Thyroid gland (tissue), 4 donors: ENCODE measurements around the gene MPP4.

Experiments used
- POLR2A ChIP-seq, 2 donors: fragments of 450-650 bp; IDR thresholded peaks; one replicate each; pipeline ENCODE4 v1.6.1; 2017; ENCODE audit warnings: antibody characterized with exemption in 2 of 2, mild to moderate bottlenecking in 2 of 2, moderate library complexity in 1 of 2
- TF ChIP-seq, protein P1 (sequence below), 6 experiments: fragments of 200-600 bp in 3 of 6; fragments of 450-650 bp in 3 of 6; sonication (generic) in 3 of 6; IDR thresholded peaks; one replicate each; pipeline ENCODE4 v1.5.1; 2016 to 2019; ENCODE audit warnings: antibody characterized with exemption in 6 of 6, mild to moderate bottlenecking in 2 of 6, inconsistent platforms in 1 of 6, moderate library complexity in 1 of 6

DNA sequence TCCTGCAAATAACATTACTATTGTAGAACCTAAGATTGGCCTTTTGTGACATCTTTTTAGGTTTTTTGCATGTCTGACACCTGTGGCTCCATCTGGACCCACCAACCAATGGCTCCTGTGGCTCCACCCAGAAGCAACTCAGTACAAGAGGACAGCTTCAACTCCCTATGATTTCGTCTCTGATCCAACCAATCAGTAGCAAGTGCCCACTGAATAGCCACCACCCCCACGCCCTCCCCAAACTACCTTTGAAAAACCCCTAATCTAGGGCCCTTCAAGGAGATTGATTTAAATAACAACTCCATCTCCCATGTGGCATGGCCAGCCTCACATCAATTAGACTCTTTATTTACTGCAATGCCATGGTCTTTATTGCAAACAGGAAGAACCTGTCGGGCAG lies 23.6 kb downstream of the MPP4 start:
- TF ChIP-seq, protein P1, sequence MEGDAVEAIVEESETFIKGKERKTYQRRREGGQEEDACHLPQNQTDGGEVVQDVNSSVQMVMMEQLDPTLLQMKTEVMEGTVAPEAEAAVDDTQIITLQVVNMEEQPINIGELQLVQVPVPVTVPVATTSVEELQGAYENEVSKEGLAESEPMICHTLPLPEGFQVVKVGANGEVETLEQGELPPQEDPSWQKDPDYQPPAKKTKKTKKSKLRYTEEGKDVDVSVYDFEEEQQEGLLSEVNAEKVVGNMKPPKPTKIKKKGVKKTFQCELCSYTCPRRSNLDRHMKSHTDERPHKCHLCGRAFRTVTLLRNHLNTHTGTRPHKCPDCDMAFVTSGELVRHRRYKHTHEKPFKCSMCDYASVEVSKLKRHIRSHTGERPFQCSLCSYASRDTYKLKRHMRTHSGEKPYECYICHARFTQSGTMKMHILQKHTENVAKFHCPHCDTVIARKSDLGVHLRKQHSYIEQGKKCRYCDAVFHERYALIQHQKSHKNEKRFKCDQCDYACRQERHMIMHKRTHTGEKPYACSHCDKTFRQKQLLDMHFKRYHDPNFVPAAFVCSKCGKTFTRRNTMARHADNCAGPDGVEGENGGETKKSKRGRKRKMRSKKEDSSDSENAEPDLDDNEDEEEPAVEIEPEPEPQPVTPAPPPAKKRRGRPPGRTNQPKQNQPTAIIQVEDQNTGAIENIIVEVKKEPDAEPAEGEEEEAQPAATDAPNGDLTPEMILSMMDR (IDR thresholded peaks at IDR 0.05), result no peak
- TF ChIP-seq POLR2A (IDR thresholded peaks at IDR 0.05), result no peak
